Endothelial cell of umbilical vein (primary cell): ENCODE measurements around the gene KCNJ8. TPM values are rescaled to one million over a fixed set of nuclear protein-coding genes. Genes with fewer than 3 reads are reported as not detected.

Source experiments
- BruUV-seq: library from RNA; stranded (reverse); fragments of 400-500 nt; replicated peaks from 2 replicates; lab custom pipeline; 2021; lab: Mats Ljungman, UMichigan
- CTCF ChIA-PET: fragments of 300-600, 350-600 bp; sonication (Branson Sonifier 250); formaldehyde crosslinking; loops from one replicate; lab custom pipeline; 2021; ENCODE audit warnings: antibody characterized with exemption, inconsistent platforms; lab: Charles Lee
- POLR2A ChIA-PET: fragments of 300-600, 350-600 bp; sonication (Branson Sonifier 250); formaldehyde crosslinking; loops from one replicate; lab custom pipeline; 2021; ENCODE audit warnings: antibody characterized with exemption, inconsistent platforms; lab: Charles Lee
- DNase-seq: peaks from one replicate; pipeline ENCODE4 v3.0.0-alpha.2; 2011; ENCODE audit warnings: low read depth, low spot score
- FAIRE-seq: peaks from 2 replicates; lab custom pipeline; 2011; peaks lifted over from hg19 to GRCh38; lab: Jason Lieb, UNC
- H2AFZ ChIP-seq: 2 replicates; pipeline ENCODE4 v1.6.0; 2012; ENCODE audit warnings: low read depth, low read length, control low read depth, inconsistent platforms
- H3K27ac ChIP-seq: 2 replicates; pipeline ENCODE4 v1.5.1; 2011; ENCODE audit warnings: low read depth, mild to moderate bottlenecking, control low read depth, low read length, moderate library complexity; ENCODE audit not compliant: insufficient read depth
- H3K27me3 ChIP-seq, 2 experiments: 2 replicates each; pipeline versions ENCODE4 v1.6.0 to v1.6.1; 2011; ENCODE audit warnings: low read length in 2 of 2, mixed read lengths in 1 of 2; ENCODE audit not compliant: control insufficient read depth in 2 of 2, insufficient read depth in 2 of 2
- H3K36me3 ChIP-seq, 2 experiments: 2 replicates in 1 of 2; 3 replicates in 1 of 2; pipeline ENCODE4 v1.5.1; 2011; ENCODE audit warnings: low read length in 2 of 2, mild to moderate bottlenecking in 1 of 2, moderate library complexity in 1 of 2; ENCODE audit not compliant: control insufficient read depth in 2 of 2, insufficient read depth in 2 of 2; ENCODE audit errors: extremely low read depth in 1 of 2
- H3K4me1 ChIP-seq: 3 replicates; pipeline ENCODE4 v1.5.1; 2011; ENCODE audit warnings: mild to moderate bottlenecking, low read length; ENCODE audit not compliant: control insufficient read depth, insufficient read depth; ENCODE audit errors: extremely low read depth
- H3K4me2 ChIP-seq: 2 replicates; pipeline ENCODE4 v1.6.1; 2011; ENCODE audit warnings: low read length, control low read depth, mixed read lengths; ENCODE audit not compliant: insufficient read depth
- H3K4me3 ChIP-seq, 3 experiments: fragments of 200-600 bp in 1 of 3; sonication (generic), shearing (Covaris generic) in 1 of 3; replicated peaks in 1 of 3; 2 replicates each; pipeline ENCODE4 v1.5.1; 2011 to 2016; ENCODE audit warnings: control low read depth in 3 of 3, low read length in 3 of 3, mild to moderate bottlenecking in 2 of 3, inconsistent platforms in 1 of 3, low read depth in 1 of 3, moderate library complexity in 1 of 3; ENCODE audit not compliant: insufficient read depth in 1 of 3
- H3K79me2 ChIP-seq: 2 replicates; pipeline ENCODE4 v1.6.0; 2012; ENCODE audit warnings: low read length, inconsistent platforms; ENCODE audit not compliant: control insufficient read depth, insufficient read depth
- H3K9ac ChIP-seq: replicated peaks from 2 replicates; pipeline ENCODE3; 2011; ENCODE audit warnings: low read length, control low read depth; ENCODE audit not compliant: insufficient read depth; ENCODE audit errors: extremely low read depth
- H3K9me1 ChIP-seq: replicated peaks from 3 replicates; pipeline ENCODE4 v1.6.0; 2011; ENCODE audit warnings: mild to moderate bottlenecking, low read length; ENCODE audit not compliant: control insufficient read depth, insufficient read depth; ENCODE audit errors: extremely low read depth
- H3K9me3 ChIP-seq: replicated peaks from 2 replicates; pipeline ENCODE4 v1.5.1; 2012; ENCODE audit warnings: low read length, inconsistent platforms; ENCODE audit not compliant: control insufficient read depth, insufficient read depth
- H4K20me1 ChIP-seq: replicated peaks from 2 replicates; pipeline ENCODE3; 2011; ENCODE audit warnings: mild to moderate bottlenecking, low read length; ENCODE audit not compliant: control insufficient read depth, insufficient read depth; ENCODE audit errors: extremely low read depth
- CTCF ChIP-seq, 2 donors: IDR thresholded peaks; 1 replicate in 1 of 2; 2 replicates in 1 of 2; pipeline ENCODE4 v1.5.1; 2011; ENCODE audit warnings: low read length in 2 of 2, mild to moderate bottlenecking in 2 of 2, moderate library complexity in 2 of 2, control low read depth in 1 of 2, inconsistent platforms in 1 of 2, low read depth in 1 of 2; ENCODE audit not compliant: insufficient read depth in 1 of 2; ENCODE audit errors: extremely low read depth in 1 of 2
- EZH2 ChIP-seq: IDR thresholded peaks from 2 replicates; pipeline ENCODE4 v1.6.1; 2012; ENCODE audit warnings: borderline replicate concordance, low read depth, mild to moderate bottlenecking, moderate library complexity, low read length, inconsistent platforms; ENCODE audit not compliant: severe bottlenecking
- JUN ChIP-seq: IDR thresholded peaks from 2 replicates; pipeline ENCODE4 v1.6.1; 2011; ENCODE audit warnings: borderline replicate concordance, low read depth; ENCODE audit not compliant: insufficient read length, insufficient read depth
- MAX ChIP-seq: IDR thresholded peaks from 2 replicates; pipeline ENCODE4 v1.6.1; 2011; ENCODE audit not compliant: insufficient read depth, insufficient read length
- MYC ChIP-seq: IDR thresholded peaks from one replicate; pipeline ENCODE4 v1.6.1; 2011; ENCODE audit warnings: mild to moderate bottlenecking, low read depth, low read length
- POLR2A ChIP-seq: IDR thresholded peaks from 2 replicates; pipeline ENCODE4 v1.6.1; 2012; ENCODE audit warnings: low read depth, mild to moderate bottlenecking, control low read depth, low read length
- POLR2AphosphoS5 ChIP-seq: IDR thresholded peaks from 2 replicates; pipeline ENCODE4 v1.6.1; 2012; ENCODE audit warnings: low read depth, mild to moderate bottlenecking, control low read depth, low read length, moderate library complexity; ENCODE audit not compliant: insufficient read depth
- dilution Hi-C: fragments of 300-500 bp; cut with MboI; formaldehyde crosslinking; loops from one replicate; pipeline ENCODE4 v1.15.0; 2019; ENCODE audit warnings: low sequenced_read_pairs; ENCODE audit not compliant: extremely low pct_ligation_motif_present
- intact Hi-C: fragments of 100-400 bp; cut with micrococcal nuclease; formaldehyde crosslinking; loops from one replicate; pipeline ENCODE4 v1.10.0; 2022
- polyA plus RNA-seq, 4 experiments: library from polyadenylated mRNA; depleted of rRNA in 3 of 4; stranded (reverse) in 3 of 4; unstranded in 1 of 4; fragments of >200 nt; gene quantifications; 2 replicates each; pipeline versions ENCODE4 v1.2.1 to v1.2.3, GENCODE V29; 2011 to 2012; ENCODE audit warnings: missing spikeins in 1 of 4
- total RNA-seq: library from RNA; stranded (reverse); gene quantifications from 2 replicates; pipeline ENCODE4 v1.2.3, GENCODE V29; 2021

The KCNJ8 gene
- total and polyA plus RNA-seq, 2 donors (not counting 3 experiments of a cell fraction or from before 2014, with no cell fraction given) = not detected

- intact Hi-C loops = no loop called here
- CTCF ChIA-PET = no interaction called here
- no peak for DNase-seq
- no peak for FAIRE-seq
- Histone ChIP-seq H3K9me1 (no peaks in the 10 kb centered on the region), H4K20me1 (no peaks in the 10 kb centered on the region), H3K79me2 (no peaks in the 10 kb centered on the region), H3K9ac (no peak overlapping the region), H3K36me3 (no peaks in the 10 kb centered on the region), H3K27ac (no peak overlapping the region), H3K4me3 (no peak overlapping the region), H3K4me1 (no peaks in the 10 kb centered on the region), H3K27me3 (no peaks in the 10 kb centered on the region), H3K4me2 (no peak overlapping the region), H3K9me3 (no peaks in the 10 kb centered on the region), H2AFZ (no peak overlapping the region)
- dilution Hi-C loops = no loop called here
- POLR2A ChIA-PET = no interaction called here
- BruUV-seq = no TSS peak
- TF ChIP-seq MAX (no peak), EZH2 (no peak), JUN (no peak), CTCF (IDR thresholded peaks at IDR 0.05; ENCODE audit: extremely low read depth in 1 of 2, insufficient read depth in 1 of 2, low read depth in 1 of 2, low read length in 2 of 2) (no peak), MYC (no peak), POLR2AphosphoS5 (no peak), POLR2A (no peak)
These were observed 17.8 kb downstream of the KCNJ8 start for GRCh38 chr12:21756699-21757098.
